GM19324 (cell line): Measurements from ENCODE around the gene RPAP3.

Experiments used
- ATAC-seq: cut with Tn5 transposase; IDR thresholded peaks from one replicate; pipeline ENCODE4 v1.9.1; 2021; ENCODE audit warnings: mild to moderate bottlenecking, moderate library complexity; ENCODE audit not compliant: unreplicated experiment, low FRiP score

RPAP3 gene

DNA sequence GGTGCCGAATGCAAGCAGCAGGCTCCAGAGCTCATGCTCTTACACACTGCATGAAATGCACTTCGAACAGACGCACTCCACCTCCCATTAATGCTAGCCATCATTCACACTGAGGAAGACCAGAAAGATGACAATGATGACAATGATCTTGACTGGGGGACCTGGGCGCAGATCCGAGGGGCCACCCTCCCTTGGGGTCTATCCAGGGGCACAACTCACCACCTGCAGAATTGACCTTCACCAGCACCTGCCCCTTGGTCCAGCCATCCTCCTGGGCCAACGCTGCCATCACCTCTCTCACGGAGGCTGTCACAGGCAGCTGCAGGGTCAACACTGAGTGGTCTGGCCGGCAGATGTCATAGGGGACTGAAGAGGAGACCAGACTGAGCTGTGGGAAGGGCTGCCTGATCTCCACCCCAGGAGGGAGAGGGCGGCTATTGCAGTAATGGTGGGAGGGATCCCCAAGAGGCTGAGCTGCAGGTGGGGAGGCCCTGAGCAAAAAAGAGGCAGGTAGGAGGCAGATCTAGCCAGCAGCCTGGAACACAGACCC is 37.6 kb upstream of the RPAP3 start:
- no peak for ATAC-seq

DNA sequence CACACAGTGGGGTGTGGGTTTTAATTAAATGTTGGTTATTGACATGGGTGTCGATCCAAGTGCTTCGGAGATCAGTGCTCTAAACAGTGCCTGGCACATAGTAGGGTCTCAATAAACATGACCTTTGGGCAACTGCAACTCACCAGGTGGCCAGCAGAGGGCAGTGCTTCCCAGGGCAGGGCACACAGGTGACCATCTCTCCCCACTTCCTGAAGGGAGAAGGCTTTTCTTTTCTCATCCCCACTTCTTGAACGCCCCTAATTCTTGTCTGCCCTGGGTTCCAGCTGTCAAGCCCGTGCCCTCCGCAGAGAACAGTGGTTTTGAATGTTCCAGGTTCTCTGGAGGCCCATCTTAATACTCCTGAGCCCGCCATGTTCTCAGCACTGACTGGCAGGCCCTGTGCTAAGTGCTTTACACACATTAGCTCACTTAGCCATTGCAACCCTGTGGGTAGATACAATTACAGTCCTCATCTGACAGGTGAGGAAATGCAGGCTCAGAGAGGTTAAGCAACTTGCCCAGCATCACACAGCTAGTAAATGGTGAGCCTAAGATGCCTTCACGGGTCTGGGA is 36.5 kb upstream of the RPAP3 start:
- no peak for ATAC-seq

DNA sequence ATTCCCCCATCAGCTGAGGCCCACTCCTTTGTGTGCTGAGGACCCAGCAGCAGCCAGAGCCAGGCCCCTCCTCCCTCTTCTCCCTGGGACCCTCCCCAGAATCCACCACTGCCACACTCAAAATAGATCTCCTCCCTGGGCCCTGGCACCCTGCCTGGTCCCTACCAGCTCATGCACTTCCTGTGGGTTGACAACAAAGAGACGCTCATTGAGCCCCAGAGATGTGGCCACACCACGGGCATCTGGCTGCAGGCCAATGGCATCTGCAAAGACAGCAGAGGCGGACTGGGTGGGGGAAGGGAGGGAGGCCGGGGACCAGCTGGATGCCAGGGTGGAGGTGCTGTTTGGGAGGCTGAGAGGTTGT is 35.5 kb upstream of the RPAP3 start:
- no peak for ATAC-seq

DNA sequence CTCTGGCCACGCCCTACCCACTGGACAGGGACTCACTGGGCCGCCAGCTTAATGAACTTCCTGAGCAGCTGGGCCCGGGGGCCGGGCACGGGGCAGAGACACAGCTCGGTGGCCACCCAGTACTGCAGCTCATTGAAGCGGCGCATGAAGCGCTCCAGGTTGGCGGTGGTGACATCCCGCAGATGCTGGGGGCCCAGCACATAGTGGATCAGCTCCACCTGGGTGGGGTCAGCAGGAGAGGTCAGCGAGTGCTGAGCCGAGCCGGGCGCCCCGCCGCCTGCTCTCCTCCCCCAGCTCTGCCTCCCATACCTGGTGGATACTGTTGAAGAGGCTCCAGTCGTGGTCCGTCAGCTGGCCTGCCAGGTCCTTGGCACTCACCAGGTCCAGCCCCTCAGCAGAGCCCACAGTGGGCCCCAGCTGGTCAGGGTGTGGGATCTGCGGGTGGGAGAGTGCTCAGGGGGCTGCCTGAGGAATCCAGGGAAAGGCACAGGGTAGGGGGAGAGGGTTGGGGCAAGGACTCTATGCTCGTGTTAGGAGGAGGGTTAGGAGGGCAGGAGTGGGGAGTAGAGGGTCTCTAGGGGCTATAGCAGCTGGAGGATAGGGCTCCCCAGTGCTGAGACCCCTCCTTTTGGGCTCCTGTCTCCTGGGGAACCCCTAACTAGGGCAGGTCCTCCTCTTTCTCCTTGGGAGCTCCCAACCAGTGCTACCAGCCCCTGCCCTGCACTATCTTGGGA is 34.9 kb upstream of the RPAP3 start:
- peak; percentile 33 for ATAC-seq

DNA sequence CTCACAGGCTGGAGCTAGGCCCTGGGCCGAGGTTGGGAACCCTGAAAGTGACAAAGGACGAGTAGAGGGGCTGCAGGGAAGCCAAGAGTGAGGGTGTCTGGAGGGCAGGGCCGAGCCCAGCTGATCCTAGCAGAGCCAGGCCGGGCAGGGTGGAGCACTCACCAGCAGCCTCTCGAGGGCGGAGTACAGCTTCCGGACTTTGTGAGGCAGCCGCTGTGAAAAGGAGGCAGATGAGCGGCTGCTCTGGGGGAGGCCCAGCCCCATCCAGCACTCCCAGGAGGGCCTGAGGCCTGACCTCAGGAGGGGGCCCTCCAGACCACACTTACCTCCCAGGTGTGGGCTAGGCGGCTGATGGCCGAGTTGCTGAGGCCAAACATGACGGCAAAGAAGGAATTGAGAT is 34.1 kb upstream of the RPAP3 start:
- ATAC-seq = peak; percentile 41

DNA sequence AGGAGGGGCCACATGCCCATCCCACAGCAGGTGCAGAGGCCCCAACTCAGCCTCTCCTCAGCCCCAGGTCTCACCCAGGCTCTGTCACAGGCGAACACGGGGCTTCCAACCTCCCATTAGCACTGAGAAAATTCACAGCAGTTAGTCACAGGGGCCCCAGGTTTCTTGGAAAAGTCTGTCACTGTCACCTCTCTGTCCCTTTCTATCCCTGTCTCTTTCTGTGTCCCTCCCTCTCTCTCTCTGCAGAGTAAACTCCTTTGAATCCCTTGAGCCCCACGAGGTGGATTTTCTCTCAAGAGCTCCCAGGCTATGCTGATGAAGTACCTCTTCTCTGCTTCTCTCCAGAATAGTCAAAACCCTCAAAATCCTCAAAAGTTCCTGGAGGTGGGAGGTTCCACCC is 33.5 kb upstream of the RPAP3 start:
- ATAC-seq = no peak

DNA sequence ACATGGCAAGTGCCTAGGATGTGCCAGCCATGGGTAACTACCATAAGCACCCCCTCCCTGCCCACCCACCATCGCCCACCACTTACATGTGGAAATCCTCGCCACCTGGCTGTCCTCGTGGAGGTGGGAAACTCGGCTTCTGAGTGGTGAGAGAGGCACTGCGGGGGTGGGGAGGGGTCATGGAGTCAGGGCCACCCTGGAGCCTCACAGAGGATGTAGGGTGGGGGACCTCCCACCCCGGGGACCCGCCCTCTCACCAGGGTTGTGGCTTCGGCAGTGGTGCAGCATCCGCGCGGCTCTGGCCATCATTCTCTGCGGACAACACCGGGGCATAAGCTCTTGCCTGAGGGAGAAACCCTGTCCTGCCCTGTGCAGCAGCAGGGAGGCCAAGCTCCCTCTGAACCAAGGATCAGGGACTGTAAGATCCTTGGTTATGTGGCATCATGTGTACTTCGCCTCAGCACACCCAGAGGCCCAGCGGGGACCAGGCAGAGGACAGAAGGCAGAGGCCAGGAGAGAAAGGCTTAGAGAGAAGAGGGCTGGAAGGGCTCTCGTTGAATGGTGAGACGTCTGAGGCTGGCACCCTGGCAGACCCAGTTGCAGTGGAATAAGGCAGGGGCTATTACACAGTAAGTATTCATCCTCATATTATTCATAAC is 32.2 kb upstream of the RPAP3 start:
- ATAC-seq = no peak

DNA sequence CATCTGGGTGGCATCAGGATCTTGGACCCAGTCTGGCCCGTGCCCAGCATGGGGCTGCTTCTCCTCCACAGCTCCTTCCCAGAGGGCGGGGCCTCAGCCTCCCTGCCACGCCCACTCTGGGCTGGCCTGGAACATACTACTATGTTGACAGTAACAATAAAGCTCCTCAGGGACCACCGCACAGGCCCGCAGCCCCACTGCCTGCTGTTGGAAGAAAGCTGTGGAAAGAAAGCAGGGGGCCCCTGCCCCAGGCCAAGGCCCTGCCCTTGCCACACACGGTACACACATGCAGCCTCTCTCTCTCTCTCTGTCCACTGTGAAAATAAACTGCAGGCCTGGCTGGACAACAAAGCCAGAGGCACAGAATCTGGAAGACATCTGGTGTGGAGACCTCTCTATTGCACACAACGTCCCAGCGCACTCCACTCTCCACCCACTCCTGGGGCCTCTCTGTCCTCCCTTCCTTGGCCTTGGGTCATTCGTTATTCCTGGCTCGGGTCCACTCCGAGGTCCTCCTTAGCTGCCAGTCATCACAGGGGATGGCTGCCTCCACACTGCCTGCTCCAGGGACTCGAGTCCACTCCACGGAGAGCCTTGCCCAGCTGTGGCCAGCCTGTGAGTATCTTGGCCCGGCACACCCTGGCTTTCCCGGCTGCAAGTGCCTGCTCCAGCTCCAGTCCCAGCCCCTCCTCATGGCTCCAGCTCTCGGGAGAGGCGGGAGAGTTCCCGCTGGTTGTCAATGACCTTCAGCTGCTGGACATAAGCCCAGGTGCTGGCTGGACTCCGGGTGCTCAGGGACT is 31.2 kb upstream of the RPAP3 start:
- ATAC-seq = no peak

DNA sequence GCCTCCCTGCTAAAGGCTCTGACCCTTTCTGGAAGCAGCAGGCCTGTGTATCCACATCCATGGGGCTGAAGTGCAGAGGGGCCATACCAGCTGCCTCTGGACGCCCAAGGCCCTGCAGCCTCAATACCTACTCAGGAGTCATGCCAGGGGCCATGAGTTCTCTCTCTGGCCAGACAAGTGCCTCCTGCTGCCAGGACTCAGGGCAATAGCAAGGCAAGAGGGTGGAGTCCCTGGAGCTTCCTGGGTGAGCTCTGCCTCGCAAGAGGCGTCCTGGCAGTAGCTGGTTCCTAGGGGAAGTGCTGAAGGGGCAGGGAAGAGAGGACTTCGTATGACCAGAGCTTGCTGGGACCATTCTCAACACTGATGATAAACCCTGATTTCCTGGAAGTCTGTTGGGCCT is 30.4 kb upstream of the RPAP3 start:
- no peak for ATAC-seq

DNA sequence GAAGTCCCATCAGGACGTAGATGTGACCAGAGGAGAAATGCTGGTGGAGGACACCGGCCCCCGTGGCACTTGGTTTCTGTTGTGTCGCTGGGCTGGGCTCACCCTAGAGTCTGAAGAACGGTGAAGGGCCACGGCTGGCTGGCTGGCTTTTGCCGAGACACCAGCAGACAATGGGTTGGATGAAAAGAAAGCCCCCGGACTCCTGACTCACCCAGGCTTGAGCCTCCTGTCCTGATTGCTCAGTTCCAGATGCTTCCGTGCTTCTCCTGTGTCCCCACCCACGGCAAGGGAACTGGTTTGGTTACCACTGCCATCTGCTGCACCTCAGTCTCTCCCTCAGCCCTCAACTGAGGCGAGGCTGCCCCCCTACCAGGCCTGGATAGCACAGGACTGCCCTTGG is 29.8 kb upstream of the RPAP3 start:
- no peak for ATAC-seq

DNA sequence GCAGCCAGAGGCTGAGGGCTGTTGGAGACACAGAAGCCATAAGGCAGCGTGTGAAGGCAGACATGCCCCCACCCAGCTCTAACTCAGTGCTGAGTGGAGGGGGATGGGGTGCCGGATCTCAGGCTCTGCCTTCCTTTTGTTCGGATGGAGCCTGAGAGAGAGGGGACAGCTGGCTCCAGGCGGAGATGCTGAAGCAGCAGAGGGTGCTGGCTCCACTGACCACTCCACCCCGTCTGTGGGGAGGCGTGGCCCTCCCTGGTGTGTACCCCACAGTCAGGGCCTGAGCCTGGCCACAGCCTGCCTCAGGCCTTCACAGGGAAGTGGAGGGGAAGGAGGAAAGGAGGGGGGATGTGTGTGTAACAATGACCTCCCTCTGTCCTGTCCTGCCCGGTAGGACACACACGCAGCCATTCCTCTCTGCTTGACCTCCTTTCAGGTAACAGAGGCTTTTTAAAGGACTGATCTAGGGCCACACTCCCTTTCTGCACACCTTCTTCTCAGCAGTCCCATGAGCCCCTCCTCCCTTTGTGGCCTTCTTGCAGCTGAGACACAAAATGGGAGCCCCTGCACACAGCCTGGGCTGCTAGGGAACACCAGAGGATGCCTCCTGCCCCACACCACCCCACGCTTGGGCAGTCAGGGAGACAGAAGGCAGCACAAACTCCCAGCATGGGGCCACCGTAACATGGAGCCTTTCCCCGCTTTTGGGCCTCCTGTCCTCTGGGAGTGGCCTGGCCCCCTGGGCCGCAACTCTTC is 29.1 kb upstream of the RPAP3 start:
- no peak for ATAC-seq

DNA sequence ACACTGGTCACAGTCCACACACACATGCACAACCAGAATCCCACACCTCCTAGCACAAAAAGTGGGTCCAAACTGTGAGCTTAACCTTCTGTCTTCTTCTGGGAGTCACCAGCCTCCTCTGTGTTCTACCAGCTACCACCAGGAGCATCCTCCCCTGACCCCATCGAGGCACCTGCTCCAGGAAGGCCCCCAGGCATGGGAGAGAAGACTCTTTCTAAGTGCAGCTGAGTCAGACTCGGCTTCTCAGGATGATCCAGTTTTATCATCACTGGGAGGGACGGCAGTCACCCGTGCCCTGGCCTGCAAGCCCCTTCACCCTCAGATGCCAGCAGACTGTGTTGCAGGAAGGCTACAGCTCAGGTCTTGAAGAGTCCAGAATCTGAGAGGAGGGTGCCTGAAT is 27.3 kb upstream of the RPAP3 start:
- no peak for ATAC-seq

DNA sequence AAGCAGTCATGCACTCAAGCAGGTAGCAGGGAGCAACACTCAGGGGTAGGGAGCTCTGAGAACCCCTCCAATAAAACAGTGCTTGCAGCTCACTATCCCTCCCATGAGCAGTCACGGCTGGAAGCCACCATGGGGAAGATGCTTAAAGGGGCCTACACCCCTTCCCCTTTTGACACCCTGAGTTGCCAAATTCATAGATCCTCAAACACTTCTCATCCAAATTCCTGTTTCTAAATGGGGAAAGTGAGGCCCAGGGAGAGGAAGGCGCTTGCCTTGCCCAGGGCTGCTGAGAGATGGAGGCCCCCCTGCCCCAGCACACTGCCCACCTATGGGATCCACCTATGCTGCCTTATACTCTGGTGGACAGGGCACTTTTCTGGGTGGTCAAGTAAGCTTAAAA is 26.7 kb upstream of the RPAP3 start:
- ATAC-seq = no peak

DNA sequence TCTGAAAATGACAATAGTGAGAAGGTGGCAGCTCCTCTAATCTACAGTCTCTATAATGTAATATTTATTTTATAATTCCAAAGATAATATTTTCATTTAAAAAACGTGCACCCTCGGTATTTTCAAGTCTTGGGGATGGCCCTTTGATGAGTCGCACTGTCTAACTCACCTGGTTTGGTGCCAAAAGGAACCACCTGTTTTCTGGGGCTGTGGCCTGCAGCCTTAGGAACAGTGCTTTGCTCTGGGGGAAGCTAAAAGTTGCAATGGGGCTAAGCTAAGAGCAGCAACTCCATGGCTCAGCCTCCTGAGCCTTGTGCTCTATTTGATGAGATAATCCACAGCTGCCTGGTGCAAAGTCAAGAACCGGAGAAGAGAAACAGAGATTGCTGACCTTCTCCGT is 25.9 kb upstream of the RPAP3 start:
- no peak for ATAC-seq

DNA sequence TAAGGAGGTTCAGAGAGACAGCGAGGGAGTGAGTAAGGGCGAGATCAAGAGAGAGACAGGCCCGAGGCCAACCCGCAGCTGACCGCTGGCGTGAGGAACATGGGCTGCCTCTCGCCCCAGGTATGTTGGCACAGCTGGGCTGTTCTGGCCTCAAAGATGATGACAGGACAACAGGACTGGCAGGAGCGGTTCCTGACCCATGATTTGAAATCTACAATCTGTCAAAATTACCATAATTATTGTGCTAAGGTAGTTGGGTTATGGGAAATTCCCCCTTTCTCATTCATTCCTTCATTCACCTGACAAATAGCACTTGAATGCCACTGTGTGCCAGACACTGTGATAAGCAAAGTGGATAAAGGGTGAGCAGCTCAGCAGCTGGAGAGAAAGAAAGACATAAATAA is 24.5 kb upstream of the RPAP3 start:
- no peak for ATAC-seq

DNA sequence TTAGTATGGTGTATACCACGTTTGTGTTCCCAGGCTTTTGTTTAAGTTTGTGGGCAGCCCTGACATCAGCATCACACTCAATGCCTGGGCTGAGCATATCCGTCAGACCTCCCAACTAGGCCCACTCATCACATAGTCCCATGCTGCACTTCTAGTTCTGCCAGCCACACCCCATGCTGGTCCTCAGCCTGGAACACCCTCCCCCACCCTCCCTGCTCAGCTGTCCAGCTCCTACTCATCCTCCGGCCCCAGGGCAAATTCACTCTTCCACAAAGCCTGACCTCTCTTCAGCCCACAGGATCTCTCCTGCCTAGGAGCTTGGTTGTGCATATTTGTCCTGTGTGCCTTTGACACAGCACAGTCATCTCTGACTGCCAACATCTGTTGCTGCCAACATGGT is 23.4 kb upstream of the RPAP3 start:
- no peak for ATAC-seq

DNA sequence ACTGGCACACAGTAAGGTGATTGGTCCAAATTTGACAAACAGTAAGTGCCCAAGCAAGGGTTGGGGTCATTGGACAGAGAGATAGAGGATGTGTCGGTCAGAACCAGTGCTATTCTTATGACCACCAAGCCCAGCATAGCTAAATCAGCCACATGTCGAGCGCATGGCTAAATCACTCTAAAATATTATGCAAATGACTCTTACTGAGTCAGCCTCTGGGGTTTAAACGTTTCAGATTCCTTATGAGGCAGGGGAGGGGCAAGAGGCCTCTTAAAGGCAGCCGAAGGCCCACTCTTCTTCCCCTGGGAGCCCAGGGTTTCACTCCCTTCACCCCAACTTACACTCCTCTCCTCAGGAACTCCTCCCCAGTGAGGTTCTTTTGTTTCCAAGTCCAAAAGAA is 20.1 kb upstream of the RPAP3 start:
- ATAC-seq = peak; percentile 79

DNA sequence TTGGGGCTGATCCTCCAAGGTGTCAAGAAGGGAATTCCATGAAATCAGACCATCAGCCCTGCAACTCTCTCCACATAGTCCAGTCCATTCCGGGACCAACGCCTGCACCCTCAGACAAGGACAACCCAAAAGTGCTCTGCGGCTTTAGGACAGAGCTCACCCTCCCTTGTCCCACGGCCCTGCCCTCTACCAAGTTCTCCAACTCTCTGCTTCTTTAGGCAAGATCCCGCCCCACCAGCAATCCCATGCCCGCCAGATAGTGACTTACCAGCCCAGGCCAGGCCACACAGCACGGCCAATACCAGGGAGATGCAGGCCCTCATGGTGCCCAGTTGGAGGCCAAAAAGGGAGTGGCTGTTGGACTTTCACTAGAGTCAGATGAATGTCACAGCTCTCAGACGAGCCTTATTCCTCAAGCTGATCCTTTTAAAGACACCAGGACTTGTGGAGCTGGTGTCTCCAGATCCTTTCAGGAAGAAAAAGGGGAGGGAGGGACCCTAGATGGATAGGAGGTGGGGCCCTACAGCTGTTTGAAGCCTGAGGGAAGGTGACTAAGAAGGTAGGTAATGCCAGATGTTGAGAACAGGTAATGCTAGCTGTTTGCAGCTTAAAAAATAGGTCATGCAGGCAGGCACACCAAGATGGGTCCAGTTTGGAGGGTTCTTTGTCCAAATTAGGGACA is 19.4 kb upstream of the RPAP3 start, which contains the start of gene ENDOU:
ENDOU (minus strand) TSS at position 400 of the 682 bp plus-strand sequence; CDS start at position 323, 77 bp downstream.
- no peak for ATAC-seq

DNA sequence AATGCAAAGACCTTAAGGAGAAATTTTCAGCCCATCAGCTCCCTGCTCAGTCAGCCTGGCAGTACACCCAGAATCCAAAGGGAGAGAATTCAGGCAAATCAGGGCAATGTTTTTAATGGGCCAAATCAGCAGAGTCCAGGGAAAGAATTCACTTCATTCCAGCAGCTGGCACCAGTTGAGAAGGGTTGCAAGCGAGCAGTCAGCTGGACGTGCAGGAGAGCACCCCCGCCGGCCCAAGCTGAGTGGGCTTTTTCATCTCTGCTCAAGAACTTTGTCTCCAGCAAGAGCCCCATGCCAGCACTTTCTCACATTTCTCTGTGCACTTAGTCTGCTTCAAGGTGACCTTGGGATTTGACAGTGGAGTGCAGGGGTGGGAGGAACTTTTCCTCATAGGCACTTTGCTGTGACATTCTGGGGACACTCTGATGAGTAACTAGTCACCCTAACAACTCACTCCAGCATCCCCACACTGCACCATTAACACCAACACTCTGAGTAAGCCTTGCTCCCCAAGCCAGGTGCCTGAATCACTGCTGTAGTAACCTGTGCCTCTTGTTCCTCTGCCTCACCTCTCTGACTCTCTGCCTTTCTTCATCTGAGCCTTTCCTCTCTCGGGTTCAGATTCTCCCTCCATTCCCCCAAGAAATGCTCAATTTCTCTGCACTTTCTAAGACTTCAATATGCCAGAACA is 17.3 kb upstream of the RPAP3 start:
- no peak for ATAC-seq
